T-helper 1 cell treated with Interleukin-12 subunit alpha and Interleukin-12 subunit beta and Interleukin-4 antibody, amounts not matched to agents 30 μg/mL and 1 μg/mL, for 36 hours (primary cell): ENCODE results near the gene PADI4.
"Not testable (repeated sequence)": the region's sequence is repeated elsewhere in the genome, so short reads cannot be mapped to it uniquely, and the experiment has no call there.

Experiments
- H3K27ac Mint-ChIP-seq: one replicate; pipeline ENCODE4 v1.8.0; 2021; ENCODE audit warnings: mild to moderate bottlenecking, mixed read lengths
- H3K27me3 Mint-ChIP-seq: one replicate; pipeline ENCODE4 v1.8.0; 2021; ENCODE audit warnings: low read depth, mixed read lengths
- H3K36me3 Mint-ChIP-seq: one replicate; pipeline ENCODE4 v1.8.0; 2021; ENCODE audit warnings: low read depth, mixed read lengths
- H3K4me1 Mint-ChIP-seq: one replicate; pipeline ENCODE4 v1.8.0; 2021; ENCODE audit warnings: low read depth, mixed read lengths
- H3K4me3 Mint-ChIP-seq: one replicate; pipeline ENCODE4 v1.8.0; 2021; ENCODE audit warnings: mild to moderate bottlenecking, moderate library complexity, mixed read lengths
- H3K9me3 Mint-ChIP-seq: one replicate; pipeline ENCODE4 v1.8.0; 2021; ENCODE audit warnings: mixed read lengths

The PADI4 gene

GRCh38 chr1:17315542-17316130 is 7.6 kb downstream of the PADI4 start:
- H3K4me3 Mint-ChIP-seq, result no peak overlapping the region
- H3K36me3 Mint-ChIP-seq, result no peaks in the 10 kb centered on the region
- peaks cover 4% of the 10 kb centered on the region for H3K27me3 Mint-ChIP-seq
- peaks cover 2% of the 10 kb centered on the region for H3K4me1 Mint-ChIP-seq
- H3K27ac Mint-ChIP-seq, result no peak overlapping the region
- H3K9me3 Mint-ChIP-seq, result no peaks in the 10 kb centered on the region

- Mint-ChIP-seq H3K27ac (no peak overlapping the region), H3K4me3 (no peak overlapping the region), H3K27me3 (peaks cover 4% of the 10 kb centered on the region), H3K4me1 (peaks cover 2% of the 10 kb centered on the region), H3K36me3 (no peaks in the 10 kb centered on the region), H3K9me3 (no peaks in the 10 kb centered on the region)
Observed at GRCh38 chr1:17316704-17317103, 8.7 kb downstream of the PADI4 start.

- Mint-ChIP-seq H3K4me1 (no peaks in the 10 kb centered on the region), H3K27me3 (no peaks in the 10 kb centered on the region), H3K9me3 (no peaks in the 10 kb centered on the region), H3K36me3 (no peaks in the 10 kb centered on the region), H3K27ac (no peak overlapping the region), H3K4me3 (no peak overlapping the region)
Observed at GRCh38 chr1:17318262-17318661, 10.3 kb downstream of the PADI4 start.

GRCh38 chr1:17319561-17320350 is 11.8 kb downstream of the PADI4 start:
- H3K36me3 Mint-ChIP-seq, result no peaks in the 10 kb centered on the region
- H3K27ac Mint-ChIP-seq, result no peak overlapping the region
- peaks cover 3% of the 10 kb centered on the region for H3K27me3 Mint-ChIP-seq

GRCh38 chr1:17321857-17322390 is 13.9 kb downstream of the PADI4 start:
- not testable (repeated sequence) for H3K4me3 Mint-ChIP-seq, H3K9me3 Mint-ChIP-seq, H3K4me1 Mint-ChIP-seq, H3K36me3 Mint-ChIP-seq, H3K27ac Mint-ChIP-seq
- H3K27me3 Mint-ChIP-seq, result peaks cover 10% of the 10 kb centered on the region

More at GRCh38 chr1:17319561-17320350, 11.8 kb downstream of the PADI4 start:
- no peaks in the 10 kb centered on the region for H3K4me1 Mint-ChIP-seq
- no peak overlapping the region for H3K4me3 Mint-ChIP-seq
- no peaks in the 10 kb centered on the region for H3K9me3 Mint-ChIP-seq

GRCh38 chr1:17328855-17329254 is 20.9 kb downstream of the PADI4 start:
- Mint-ChIP-seq H3K4me3 (no peak overlapping the region), H3K4me1 (no peaks in the 10 kb centered on the region), H3K9me3 (no peaks in the 10 kb centered on the region), H3K27me3 (peaks cover 10% of the 10 kb centered on the region), H3K27ac (no peak overlapping the region), H3K36me3 (no peaks in the 10 kb centered on the region)

GRCh38 chr1:17329610-17330009 is 21.6 kb downstream of the PADI4 start:
- H3K4me1 Mint-ChIP-seq, result no peaks in the 10 kb centered on the region
- H3K36me3 Mint-ChIP-seq, result no peaks in the 10 kb centered on the region
- no peaks in the 10 kb centered on the region for H3K9me3 Mint-ChIP-seq
- peaks cover 8% of the 10 kb centered on the region for H3K27me3 Mint-ChIP-seq
- no peak overlapping the region for H3K27ac Mint-ChIP-seq
- no peak overlapping the region for H3K4me3 Mint-ChIP-seq

- H3K27me3 Mint-ChIP-seq, result peaks cover under 1% of the 10 kb centered on the region
- H3K27ac Mint-ChIP-seq, result no peak overlapping the region
Observed at GRCh38 chr1:17330856-17331255, 22.9 kb downstream of the PADI4 start.

GRCh38 chr1:17333081-17333480 is 25.1 kb downstream of the PADI4 start:
- Mint-ChIP-seq H3K4me1 (no peaks in the 10 kb centered on the region), H3K9me3 (no peaks in the 10 kb centered on the region), H3K27ac (no peak overlapping the region), H3K27me3 (peaks cover 5% of the 10 kb centered on the region), H3K36me3 (no peaks in the 10 kb centered on the region), H3K4me3 (no peak overlapping the region)

More at GRCh38 chr1:17330856-17331255, 22.9 kb downstream of the PADI4 start:
- Mint-ChIP-seq H3K4me3 (no peak overlapping the region), H3K4me1 (no peaks in the 10 kb centered on the region), H3K36me3 (no peaks in the 10 kb centered on the region), H3K9me3 (no peaks in the 10 kb centered on the region)

- no peaks in the 10 kb centered on the region for H3K9me3 Mint-ChIP-seq
Observed at GRCh38 chr1:17335821-17336710, 28.1 kb downstream of the PADI4 start.

GRCh38 chr1:17338706-17339493 is 30.9 kb downstream of the PADI4 start:
- H3K4me1 Mint-ChIP-seq, result no peaks in the 10 kb centered on the region
- H3K27me3 Mint-ChIP-seq, result peaks cover 5% of the 10 kb centered on the region
- no peaks in the 10 kb centered on the region for H3K36me3 Mint-ChIP-seq
- H3K27ac Mint-ChIP-seq, result no peak overlapping the region
- no peaks in the 10 kb centered on the region for H3K9me3 Mint-ChIP-seq
- no peak overlapping the region for H3K4me3 Mint-ChIP-seq

More at GRCh38 chr1:17335821-17336710, 28.1 kb downstream of the PADI4 start:
- Mint-ChIP-seq H3K36me3 (no peaks in the 10 kb centered on the region), H3K27me3 (peaks cover 5% of the 10 kb centered on the region), H3K4me3 (no peak overlapping the region), H3K4me1 (no peaks in the 10 kb centered on the region), H3K27ac (no peak overlapping the region)

- no peak overlapping the region for H3K4me3 Mint-ChIP-seq
- no peak overlapping the region for H3K27ac Mint-ChIP-seq
- H3K9me3 Mint-ChIP-seq, result no peaks in the 10 kb centered on the region
- peaks cover 5% of the 10 kb centered on the region for H3K27me3 Mint-ChIP-seq
- H3K36me3 Mint-ChIP-seq, result no peaks in the 10 kb centered on the region
- no peaks in the 10 kb centered on the region for H3K4me1 Mint-ChIP-seq
Observed at GRCh38 chr1:17339521-17339920, 31.5 kb downstream of the PADI4 start.

GRCh38 chr1:17340358-17340757 is 32.4 kb downstream of the PADI4 start:
- Mint-ChIP-seq H3K36me3 (no peaks in the 10 kb centered on the region), H3K4me1 (no peaks in the 10 kb centered on the region), H3K27ac (no peak overlapping the region), H3K27me3 (peaks cover 5% of the 10 kb centered on the region), H3K4me3 (no peak overlapping the region), H3K9me3 (no peaks in the 10 kb centered on the region)

GRCh38 chr1:17342014-17342441 is 34.0 kb downstream of the PADI4 start:
- no peaks in the 10 kb centered on the region for H3K36me3 Mint-ChIP-seq
- no peak overlapping the region for H3K27ac Mint-ChIP-seq
- H3K9me3 Mint-ChIP-seq, result no peaks in the 10 kb centered on the region
- no peak overlapping the region for H3K4me3 Mint-ChIP-seq
- H3K27me3 Mint-ChIP-seq, result no peaks in the 10 kb centered on the region
- no peaks in the 10 kb centered on the region for H3K4me1 Mint-ChIP-seq
